ENCODE results near the gene ANKS1B. TPM values are rescaled to one million over a fixed set of nuclear protein-coding genes. Genes with fewer than 3 reads are reported as not detected.
A peak's percentile ranks its signal among the peaks of the same experiment; 100 is the strongest.

The ANKS1B gene
- total and polyA plus RNA-seq, 7 donors, result 0.46 to 7.4 (median 3.6) TPM

DNA sequence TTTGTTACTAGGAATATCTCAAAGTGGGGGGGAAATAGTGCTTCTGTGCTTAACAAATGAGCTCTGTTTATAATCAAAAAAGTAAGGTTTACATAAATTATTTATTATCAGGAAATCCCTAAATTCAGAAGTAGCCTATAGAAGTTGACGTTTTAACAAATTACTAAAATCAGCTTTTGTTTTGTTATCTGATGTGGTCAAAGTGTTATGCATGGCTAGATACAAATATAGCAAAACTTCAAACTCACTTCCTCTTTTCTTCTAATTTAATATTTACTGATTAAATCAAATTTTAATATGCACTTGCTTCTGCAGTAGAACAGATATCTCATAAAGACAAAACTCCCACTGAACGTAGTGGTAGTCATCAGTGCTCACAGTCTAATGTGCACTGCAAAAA is 289.7 kb downstream of the ANKS1B start:
- no peak for ATAC-seq
- no peak for DNase-seq
- H3K36me3 ChIP-seq (ENCODE audit: insufficient read depth in 1 of 2, low read depth in 1 of 2), result no peaks in the 10 kb centered on the region
- intact Hi-C loops (cut with DNase I), result no loop called here
- no peaks in the 10 kb centered on the region for H3K9me3 ChIP-seq
- 53 to 81% (median 72%) methylated on average over 2 of the region's 2 CpGs for WGBS, 3 donors
- no peak overlapping the region for H3K4me3 ChIP-seq
- no peak overlapping the region for H3K27ac ChIP-seq
- TF ChIP-seq, protein P1, sequence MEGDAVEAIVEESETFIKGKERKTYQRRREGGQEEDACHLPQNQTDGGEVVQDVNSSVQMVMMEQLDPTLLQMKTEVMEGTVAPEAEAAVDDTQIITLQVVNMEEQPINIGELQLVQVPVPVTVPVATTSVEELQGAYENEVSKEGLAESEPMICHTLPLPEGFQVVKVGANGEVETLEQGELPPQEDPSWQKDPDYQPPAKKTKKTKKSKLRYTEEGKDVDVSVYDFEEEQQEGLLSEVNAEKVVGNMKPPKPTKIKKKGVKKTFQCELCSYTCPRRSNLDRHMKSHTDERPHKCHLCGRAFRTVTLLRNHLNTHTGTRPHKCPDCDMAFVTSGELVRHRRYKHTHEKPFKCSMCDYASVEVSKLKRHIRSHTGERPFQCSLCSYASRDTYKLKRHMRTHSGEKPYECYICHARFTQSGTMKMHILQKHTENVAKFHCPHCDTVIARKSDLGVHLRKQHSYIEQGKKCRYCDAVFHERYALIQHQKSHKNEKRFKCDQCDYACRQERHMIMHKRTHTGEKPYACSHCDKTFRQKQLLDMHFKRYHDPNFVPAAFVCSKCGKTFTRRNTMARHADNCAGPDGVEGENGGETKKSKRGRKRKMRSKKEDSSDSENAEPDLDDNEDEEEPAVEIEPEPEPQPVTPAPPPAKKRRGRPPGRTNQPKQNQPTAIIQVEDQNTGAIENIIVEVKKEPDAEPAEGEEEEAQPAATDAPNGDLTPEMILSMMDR (IDR thresholded peaks at IDR 0.05), result no peak
- H3K4me1 ChIP-seq, result no peaks in the 10 kb centered on the region
- no peaks in the 10 kb centered on the region for H3K27me3 ChIP-seq (ENCODE audit: insufficient read depth in 3 of 3, low read length in 2 of 3)

DNA sequence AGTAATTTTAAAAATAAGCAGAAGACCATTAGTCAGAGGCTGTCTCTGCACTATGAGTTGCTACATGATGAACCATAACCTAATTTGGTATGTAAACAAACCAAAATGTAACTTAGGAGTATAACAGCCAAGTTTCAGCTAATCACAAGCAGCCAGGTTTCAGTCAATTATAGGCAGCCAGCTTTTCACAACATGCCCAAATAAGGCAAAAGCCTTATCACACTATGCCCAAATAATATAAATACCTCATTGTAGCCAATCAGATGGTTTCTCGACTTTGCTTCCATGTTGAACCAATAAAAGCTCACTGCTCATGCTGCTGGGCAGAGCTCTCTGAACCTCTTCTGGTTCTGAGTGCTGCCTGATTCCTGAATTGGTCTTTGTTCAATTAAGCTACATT is 298.6 kb downstream of the ANKS1B start:
- Histone ChIP-seq H3K36me3 (ENCODE audit: insufficient read depth in 1 of 2, low read depth in 1 of 2) (no peaks in the 10 kb centered on the region), H3K27ac (no peak overlapping the region), H3K4me3 (no peak overlapping the region), H3K4me1 (no peaks in the 10 kb centered on the region), H3K27me3 (ENCODE audit: insufficient read depth in 3 of 3, low read length in 2 of 3) (no peaks in the 10 kb centered on the region), H3K9me3 (peaks cover 4% of the 10 kb centered on the region)
- TF ChIP-seq, protein P1 (IDR thresholded peaks at IDR 0.05), result no peak
- no peak for ATAC-seq
- 77 to 85% (median 82%) methylated on average over 1 of the region's 1 CpG for WGBS, 3 donors
- intact Hi-C loops (cut with DNase I), result no loop called here
- no peak for DNase-seq

DNA sequence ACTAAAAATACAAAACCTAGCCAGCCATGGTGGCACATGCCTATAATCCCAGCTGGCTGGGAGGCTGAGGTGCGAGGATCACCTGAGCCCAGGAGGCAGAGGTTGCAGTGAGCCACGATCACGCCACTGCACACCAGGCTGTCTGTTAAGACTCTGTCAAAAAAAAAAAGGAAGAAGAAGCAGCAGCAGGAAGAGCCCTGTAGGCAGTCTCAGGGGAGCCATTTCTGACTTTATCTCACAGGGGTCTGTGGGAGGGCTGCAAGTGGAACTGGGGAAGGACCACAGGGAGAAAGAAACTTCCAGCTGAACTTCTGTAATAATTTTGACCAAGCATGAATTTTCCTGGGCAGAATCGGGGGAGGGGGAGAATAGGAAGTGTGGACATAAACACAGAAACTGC is 304.5 kb downstream of the ANKS1B start:
- Histone ChIP-seq H3K27me3 (ENCODE audit: insufficient read depth in 3 of 3, low read length in 2 of 3) (no peaks in the 10 kb centered on the region), H3K4me1 (no peaks in the 10 kb centered on the region), H3K36me3 (ENCODE audit: insufficient read depth in 1 of 2, low read depth in 1 of 2) (no peaks in the 10 kb centered on the region), H3K27ac (no peak overlapping the region), H3K4me3 (no peak overlapping the region), H3K9me3 (no peaks in the 10 kb centered on the region)
- 67 to 88% (median 68%) methylated on average over 4 of the region's 4 CpGs for WGBS, 3 donors
- TF ChIP-seq, protein P1 (IDR thresholded peaks at IDR 0.05), result no peak
- no peak for DNase-seq
- intact Hi-C loops (cut with DNase I), result no loop called here
- no peak for ATAC-seq

DNA sequence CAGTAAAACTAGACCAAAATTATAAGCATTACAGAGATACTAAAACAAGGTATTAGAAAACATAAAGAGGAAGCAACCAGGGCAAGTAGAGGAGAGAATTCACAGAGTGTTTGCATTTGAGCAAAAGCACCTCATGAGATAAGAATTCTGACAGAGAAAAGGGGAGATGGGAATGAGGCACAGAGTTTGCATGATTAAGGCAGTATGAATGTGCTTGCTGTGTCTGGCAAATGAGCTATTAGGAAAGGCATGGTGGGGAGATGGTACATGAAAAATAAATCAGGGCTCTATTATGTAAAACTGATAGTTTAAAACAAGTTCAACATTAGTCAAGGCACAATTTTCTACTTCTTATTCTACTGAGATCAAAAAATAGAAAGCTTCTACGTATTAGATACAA is 314.1 kb downstream of the ANKS1B start:
- H3K36me3 ChIP-seq (ENCODE audit: insufficient read depth in 1 of 2, low read depth in 1 of 2), result no peaks in the 10 kb centered on the region
- 73 to 84% (median 84%) methylated on average over 1 of the region's 1 CpG for WGBS, 3 donors
- intact Hi-C loops (cut with DNase I), result no loop called here
- DNase-seq (no peak), ATAC-seq (no peak)
- TF ChIP-seq, protein P1 (IDR thresholded peaks at IDR 0.05), result no peak
- no peak overlapping the region for H3K27ac ChIP-seq
- H3K4me3 ChIP-seq, result no peak overlapping the region
- H3K9me3 ChIP-seq, result no peaks in the 10 kb centered on the region
- no peaks in the 10 kb centered on the region for H3K4me1 ChIP-seq
- H3K27me3 ChIP-seq (ENCODE audit: insufficient read depth in 3 of 3, low read length in 2 of 3), result no peaks in the 10 kb centered on the region

DNA sequence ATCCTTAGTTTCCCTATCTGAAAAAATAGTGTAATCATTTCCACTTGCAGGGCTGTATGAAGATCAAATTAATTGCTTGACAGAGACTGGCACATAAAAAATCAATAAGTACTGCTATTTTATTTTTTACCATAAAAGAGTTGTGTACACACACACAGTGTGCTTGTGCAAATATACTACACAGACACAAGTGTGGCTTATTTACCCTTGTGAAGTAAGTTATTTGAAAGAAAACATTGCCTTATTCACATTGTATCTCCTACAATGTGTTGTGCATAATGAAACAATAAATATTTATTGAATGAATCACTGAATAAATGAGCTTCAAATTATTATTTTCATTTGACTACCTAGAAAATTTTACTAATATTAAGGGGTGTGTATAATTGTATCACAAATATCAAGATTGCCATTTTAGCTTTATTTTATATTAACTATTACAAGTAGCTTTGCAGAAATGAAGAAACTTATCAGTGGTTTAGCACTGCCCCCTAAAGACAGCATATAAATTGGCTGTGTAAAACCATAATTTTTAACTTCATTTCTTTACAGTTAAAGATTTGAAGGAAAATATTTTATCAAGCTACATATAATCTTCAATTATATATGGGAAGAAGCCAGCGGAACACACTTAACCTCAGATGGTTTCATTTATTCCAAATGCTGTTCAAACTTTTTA is 325.9 kb downstream of the ANKS1B start:
- no peak overlapping the region for H3K4me3 ChIP-seq
- H3K27me3 ChIP-seq (ENCODE audit: insufficient read depth in 3 of 3, low read length in 2 of 3), result no peaks in the 10 kb centered on the region
- TF ChIP-seq, protein P1 (IDR thresholded peaks at IDR 0.05), result peak; percentile 20
- intact Hi-C loops (cut with DNase I), result loop anchor here in 1 of 2 donors (10.0 kb wide), 1 partner anchor 614 kb away; no protein-coding TSS in a partner anchor
- H3K9me3 ChIP-seq, result no peaks in the 10 kb centered on the region
- 76 to 90% (median 83%) methylated on average over 1 of the region's 1 CpG for WGBS, 3 donors
- H3K27ac ChIP-seq, result no peak overlapping the region
- ATAC-seq (no peak), DNase-seq (no peak)
- no peaks in the 10 kb centered on the region for H3K4me1 ChIP-seq
- no peaks in the 10 kb centered on the region for H3K36me3 ChIP-seq (ENCODE audit: insufficient read depth in 1 of 2, low read depth in 1 of 2)
